ENCODE results near the gene BPI. TPM values are rescaled to one million over a fixed set of nuclear protein-coding genes. Genes with fewer than 3 reads are reported as not detected.

Gene BPI
- total RNA-seq, 1 donor from 2014 or later = not detected

DNA sequence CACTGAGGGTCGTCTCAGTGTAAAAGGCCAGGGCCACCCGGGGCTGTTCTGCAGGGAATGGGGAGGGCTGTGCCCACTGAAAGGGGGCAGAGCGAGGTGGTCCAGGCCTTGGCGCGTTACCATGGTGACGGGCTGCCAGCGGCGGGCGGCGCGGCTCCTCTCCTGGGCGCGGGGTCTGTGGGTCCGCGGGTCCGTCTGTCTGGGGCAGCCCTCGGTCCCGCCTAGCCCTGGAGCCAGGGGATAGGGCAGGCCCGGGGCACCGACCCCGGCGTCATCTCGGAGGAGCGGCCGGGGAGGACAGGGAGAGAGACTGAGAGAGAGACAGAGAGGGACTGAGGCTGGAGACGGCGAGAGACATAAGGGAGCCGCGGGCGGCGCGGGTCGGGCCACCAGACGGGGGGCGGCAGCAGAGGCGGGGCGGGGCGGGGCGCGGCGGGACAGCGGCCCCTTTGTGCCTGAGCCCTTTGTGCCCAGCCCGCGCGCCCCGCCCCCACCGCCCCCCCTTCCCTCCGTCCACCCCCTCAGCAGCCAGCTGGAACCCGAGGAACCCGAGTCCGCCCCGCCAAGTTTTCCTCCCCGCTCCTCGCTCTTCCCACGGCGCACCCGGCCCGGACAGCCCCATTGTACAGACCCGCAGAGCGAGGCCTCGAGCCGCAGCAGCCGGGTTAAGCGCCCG lies 43.4 kb upstream of the BPI start, which contains the start of gene KIAA1755:
TSS of gene KIAA1755 (minus strand) at position 358 of the 676 bp plus-strand sequence. CDS start at position 123, 235 bp downstream.
- TF ChIP-seq, protein P1, sequence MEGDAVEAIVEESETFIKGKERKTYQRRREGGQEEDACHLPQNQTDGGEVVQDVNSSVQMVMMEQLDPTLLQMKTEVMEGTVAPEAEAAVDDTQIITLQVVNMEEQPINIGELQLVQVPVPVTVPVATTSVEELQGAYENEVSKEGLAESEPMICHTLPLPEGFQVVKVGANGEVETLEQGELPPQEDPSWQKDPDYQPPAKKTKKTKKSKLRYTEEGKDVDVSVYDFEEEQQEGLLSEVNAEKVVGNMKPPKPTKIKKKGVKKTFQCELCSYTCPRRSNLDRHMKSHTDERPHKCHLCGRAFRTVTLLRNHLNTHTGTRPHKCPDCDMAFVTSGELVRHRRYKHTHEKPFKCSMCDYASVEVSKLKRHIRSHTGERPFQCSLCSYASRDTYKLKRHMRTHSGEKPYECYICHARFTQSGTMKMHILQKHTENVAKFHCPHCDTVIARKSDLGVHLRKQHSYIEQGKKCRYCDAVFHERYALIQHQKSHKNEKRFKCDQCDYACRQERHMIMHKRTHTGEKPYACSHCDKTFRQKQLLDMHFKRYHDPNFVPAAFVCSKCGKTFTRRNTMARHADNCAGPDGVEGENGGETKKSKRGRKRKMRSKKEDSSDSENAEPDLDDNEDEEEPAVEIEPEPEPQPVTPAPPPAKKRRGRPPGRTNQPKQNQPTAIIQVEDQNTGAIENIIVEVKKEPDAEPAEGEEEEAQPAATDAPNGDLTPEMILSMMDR (conservative IDR thresholded peaks at IDR 0.05; ENCODE audit: low read depth, low read length) = no peak
- no peak within 1 kb of the TSS for H3K4me3 ChIP-seq (ENCODE audit: low read depth, low read length)
- DNase-seq (ENCODE audit: low read depth) = no peak

DNA sequence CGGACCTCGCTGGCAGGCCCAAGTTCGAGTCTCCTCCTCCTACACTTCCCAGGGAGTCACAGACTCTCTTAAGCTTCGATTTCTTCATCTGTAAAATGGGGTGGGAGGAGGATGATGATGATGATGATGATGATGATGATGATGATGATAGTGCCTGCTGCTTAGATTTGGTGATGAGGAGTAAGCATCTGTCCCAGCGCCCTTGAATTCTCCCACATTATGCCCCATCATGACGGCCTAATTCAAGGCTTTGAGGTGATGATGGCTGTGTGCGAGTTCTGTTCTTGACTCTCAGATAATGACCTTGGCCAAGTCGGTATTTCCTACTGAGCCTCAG lies 42.9 kb upstream of the BPI start:
- DNase-seq (ENCODE audit: low read depth) = no peak
- H3K4me3 ChIP-seq (ENCODE audit: low read depth, low read length) = no peak overlapping the region
- TF ChIP-seq, protein P1 (conservative IDR thresholded peaks at IDR 0.05; ENCODE audit: low read depth, low read length) = no peak

DNA sequence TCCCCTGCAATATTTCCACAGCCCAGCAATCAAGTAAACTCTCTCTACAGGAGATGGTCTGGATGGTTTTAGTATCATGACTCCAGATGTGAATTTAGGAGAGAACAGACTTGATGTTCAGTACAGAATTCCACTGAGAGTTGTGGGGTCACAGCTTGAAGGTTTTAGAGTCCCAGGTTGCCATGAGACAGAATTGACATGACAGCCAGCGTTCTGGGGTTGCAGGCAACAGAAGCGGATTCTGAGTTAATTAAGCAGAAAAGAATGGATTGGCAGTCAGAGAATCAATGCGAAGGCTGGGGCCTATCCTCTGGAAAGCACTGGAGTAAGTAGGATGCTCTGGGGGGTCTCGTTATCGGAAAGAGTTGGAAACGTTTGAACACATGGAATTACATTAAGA lies 41.0 kb upstream of the BPI start:
- TF ChIP-seq, protein P1 (conservative IDR thresholded peaks at IDR 0.05; ENCODE audit: low read depth, low read length) = no peak
- no peak for DNase-seq (ENCODE audit: low read depth)
- H3K4me3 ChIP-seq (ENCODE audit: low read depth, low read length) = no peak overlapping the region

DNA sequence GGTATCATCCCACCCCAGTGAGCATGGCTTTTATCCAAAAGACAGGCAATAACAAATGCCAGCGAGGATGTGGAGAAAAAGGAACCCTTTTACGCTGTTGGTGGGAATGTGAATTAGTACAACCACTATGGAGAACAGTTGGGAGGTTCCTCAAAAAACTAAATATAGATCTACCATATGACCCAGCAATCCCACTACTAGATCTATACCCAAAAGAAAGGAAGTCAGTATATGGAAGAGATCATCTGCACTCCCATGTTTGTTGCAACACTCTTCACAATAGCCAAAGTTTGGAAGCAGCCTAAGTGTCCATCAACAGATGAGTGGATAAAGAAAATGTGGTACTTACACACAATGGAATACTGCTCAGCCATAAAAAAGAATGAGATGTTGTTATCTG lies 37.5 kb upstream of the BPI start:
- TF ChIP-seq, protein P1 (conservative IDR thresholded peaks at IDR 0.05; ENCODE audit: low read depth, low read length) = no peak
- H3K4me3 ChIP-seq (ENCODE audit: low read depth, low read length) = no peak overlapping the region
- no peak for DNase-seq (ENCODE audit: low read depth)

DNA sequence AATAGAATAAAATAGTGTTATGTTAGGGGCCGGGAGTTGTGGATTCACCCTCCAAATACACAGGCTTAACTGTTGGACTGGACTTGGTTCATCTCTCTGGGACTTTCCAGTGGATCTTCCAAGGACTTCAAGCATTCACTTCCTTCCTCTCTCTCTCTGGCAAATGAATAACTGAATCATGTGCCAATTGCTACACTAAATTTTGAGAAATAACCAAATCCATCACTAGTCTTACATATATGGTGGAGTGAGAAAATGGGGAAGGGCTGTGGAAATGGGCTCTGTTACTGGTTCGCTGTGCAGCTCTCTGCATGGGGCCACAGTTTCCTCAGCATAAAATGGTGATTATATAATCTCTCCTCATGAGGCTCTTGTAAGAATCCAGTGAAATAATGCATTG lies 36.7 kb upstream of the BPI start:
- DNase-seq (ENCODE audit: low read depth) = peak; percentile 33
- TF ChIP-seq, protein P1 (conservative IDR thresholded peaks at IDR 0.05; ENCODE audit: low read depth, low read length) = no peak
- no peak overlapping the region for H3K4me3 ChIP-seq (ENCODE audit: low read depth, low read length)

DNA sequence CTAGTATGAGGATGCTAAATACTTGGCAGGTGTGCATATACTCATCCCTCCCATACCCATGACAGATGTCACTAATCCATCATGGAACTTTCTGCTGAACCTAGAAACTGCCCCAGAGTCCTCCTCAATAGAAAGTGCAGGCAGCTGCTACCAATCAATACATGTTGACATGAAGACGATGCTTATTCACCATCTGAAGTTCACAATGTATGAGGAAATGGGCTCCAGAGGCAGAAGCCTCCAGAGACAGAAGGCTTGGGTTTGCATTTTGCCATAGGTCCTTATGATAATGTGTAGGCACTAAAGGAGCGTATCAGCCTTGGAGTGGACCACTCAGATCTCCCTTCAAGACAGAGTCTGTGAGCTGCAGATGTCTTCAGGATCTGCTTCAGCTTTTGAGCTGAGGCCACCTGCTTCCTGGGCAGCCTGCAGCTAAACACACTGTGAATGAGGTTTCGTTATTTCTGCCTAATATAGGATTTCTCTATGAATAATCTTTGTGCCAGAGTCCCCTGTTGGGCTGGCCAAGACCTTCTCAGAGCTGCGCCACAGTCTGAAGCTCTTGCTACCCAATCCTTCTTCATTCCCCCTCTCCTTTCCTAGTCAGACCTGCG lies 35.9 kb upstream of the BPI start:
- DNase-seq (ENCODE audit: low read depth) = no peak
- TF ChIP-seq, protein P1 (conservative IDR thresholded peaks at IDR 0.05; ENCODE audit: low read depth, low read length) = no peak
- H3K4me3 ChIP-seq (ENCODE audit: low read depth, low read length) = no peak overlapping the region

DNA sequence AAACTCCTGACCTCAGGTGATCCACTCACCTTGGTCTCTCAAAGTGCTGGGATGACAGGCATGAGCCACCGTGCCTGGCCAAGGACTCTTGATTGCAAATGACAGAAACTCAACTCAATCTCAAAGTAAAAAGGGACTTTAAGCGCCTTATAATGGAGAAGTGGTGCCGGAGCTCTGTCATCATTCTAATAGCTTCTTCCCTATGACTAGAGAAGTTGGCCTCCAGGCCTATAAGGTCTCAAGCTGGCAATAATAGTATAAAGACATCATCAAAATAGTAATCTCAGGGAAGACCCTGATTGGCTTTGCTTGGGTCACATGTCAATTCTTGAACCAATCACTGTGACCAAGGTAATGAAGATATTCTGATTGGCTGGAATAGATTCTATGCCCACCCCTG lies 34.9 kb upstream of the BPI start:
- TF ChIP-seq, protein P1 (conservative IDR thresholded peaks at IDR 0.05; ENCODE audit: low read depth, low read length) = no peak
- DNase-seq (ENCODE audit: low read depth) = no peak
- no peak overlapping the region for H3K4me3 ChIP-seq (ENCODE audit: low read depth, low read length)

All from epithelial cell of proximal tubule (primary cell).